AG04449 (cell line): ENCODE data around the gene ERBB4.

Experiments used
- CTCF ChIA-PET: fragments of 350-600 bp; formaldehyde crosslinking; extraction: SDS; loops from one replicate; lab custom pipeline; 2021; ENCODE audit warnings: antibody characterized with exemption; lab: Yijun Ruan, JAX
- POLR2A ChIA-PET: fragments of 400-600, 350-600 bp; formaldehyde crosslinking; extraction: SDS; loops from one replicate; lab custom pipeline; 2020; ENCODE audit warnings: antibody characterized with exemption, inconsistent platforms; lab: Yijun Ruan, JAX
- DNase-seq: peaks from one replicate; pipeline ENCODE4 v3.0.0-alpha.2; 2010; ENCODE audit warnings: low read depth, low spot score
- H3K4me3 ChIP-seq: 2 replicates; pipeline ENCODE4 v1.5.1; 2011; ENCODE audit warnings: low read depth, mild to moderate bottlenecking, control low read depth, low read length
- CTCF ChIP-seq: IDR thresholded peaks from one replicate; pipeline ENCODE4 v1.5.1; 2011; ENCODE audit warnings: mild to moderate bottlenecking, moderate library complexity, low read length, control low read depth, inconsistent platforms; ENCODE audit not compliant: insufficient read depth; ENCODE audit errors: missing control alignments

Gene ERBB4

GRCh38 chr2:212147921-212148513 is 390.6 kb downstream of the ERBB4 start:
- no peak overlapping the region for H3K4me3 ChIP-seq
- no peak for DNase-seq
- ChIA-PET POLR2A (no interaction called here), CTCF (interaction anchor here (0.7 to 1.0 kb wide), 3 partner anchors 372 to 419 kb away, joined by 3 to 4 read pairs (median 3); no protein-coding TSS in a partner anchor)
- no peak for TF ChIP-seq CTCF

- no peak for TF ChIP-seq CTCF
- DNase-seq = no peak
- H3K4me3 ChIP-seq = no peak overlapping the region
- ChIA-PET CTCF (interaction anchor here (0.6 to 1.3 kb wide), 5 partner anchors 373 to 432 kb away, joined by 3 to 4 read pairs (median 3); no protein-coding TSS in a partner anchor), POLR2A (no interaction called here)
These were observed 392.2 kb downstream of the ERBB4 start for GRCh38 chr2:212146416-212146815.

GRCh38 chr2:212145121-212145520 is 393.5 kb downstream of the ERBB4 start:
- DNase-seq = no peak
- CTCF ChIA-PET = interaction anchor here (1.0 kb wide), 1 partner anchor 423 kb away, joined by 3 read pairs; no protein-coding TSS in a partner anchor
- H3K4me3 ChIP-seq = no peak overlapping the region
- no peak for TF ChIP-seq CTCF
- POLR2A ChIA-PET = no interaction called here

- ChIA-PET POLR2A (no interaction called here), CTCF (no interaction called here)
- no peak for DNase-seq
- TF ChIP-seq CTCF = no peak
- H3K4me3 ChIP-seq = no peak overlapping the region
These were observed 396.0 kb downstream of the ERBB4 start for GRCh38 chr2:212142631-212143030.

GRCh38 chr2:212141499-212141898 is 397.1 kb downstream of the ERBB4 start:
- ChIA-PET POLR2A (no interaction called here), CTCF (no interaction called here)
- no peak for TF ChIP-seq CTCF
- no peak overlapping the region for H3K4me3 ChIP-seq
- DNase-seq = no peak

- H3K4me3 ChIP-seq = no peak overlapping the region
- POLR2A ChIA-PET = no interaction called here
- TF ChIP-seq CTCF = no peak
- CTCF ChIA-PET = no interaction called here
- no peak for DNase-seq
These were observed 402.3 kb downstream of the ERBB4 start for GRCh38 chr2:212136216-212136795.
